ENCODE measurements around the gene POLD2.

POLD2 gene

GRCh38 chr7:44065431-44066110 lies 57.8 kb downstream of the POLD2 start, which contains the start of gene PGAM2:
Gene PGAM2 (minus strand): TSS chr7:44065567. CDS start chr7:44065529, 38 bp downstream.
- no peak for DNase-seq (ENCODE audit: low read depth)

DNA sequence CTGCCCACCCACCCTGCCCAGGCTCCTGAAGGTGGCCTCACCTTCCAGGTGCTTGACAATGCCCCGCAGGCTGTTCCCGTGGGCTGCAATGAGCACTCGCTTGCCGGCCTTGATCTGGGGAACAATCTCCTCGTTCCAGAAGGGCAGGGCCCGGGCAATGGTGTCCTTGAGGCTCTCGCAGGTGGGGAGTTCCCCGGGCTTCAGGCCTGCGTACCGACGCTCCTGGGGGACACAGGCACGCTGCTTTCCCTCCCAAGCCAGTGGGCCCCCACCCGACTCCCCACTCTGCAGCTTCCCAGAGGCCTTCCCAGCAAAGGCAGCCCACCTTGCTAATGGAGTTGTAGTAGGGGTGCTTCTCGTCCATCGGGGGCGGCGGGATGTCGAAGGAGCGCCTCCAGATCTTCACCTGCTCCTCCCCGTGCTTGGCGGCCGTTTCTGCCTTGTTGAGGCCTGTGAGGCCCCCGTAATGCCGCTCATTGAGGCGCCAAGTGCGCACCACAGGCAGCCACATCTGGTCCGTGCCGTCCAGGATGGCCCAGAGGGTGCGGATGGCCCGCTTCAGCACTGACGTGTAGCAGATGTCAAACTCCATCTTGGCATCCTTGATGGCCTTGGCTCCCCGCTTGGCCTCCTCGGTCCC lies 58.4 kb downstream of the POLD2 start:
- no peak for DNase-seq (ENCODE audit: low read depth)
